ENCODE data around the gene KATNAL1.

DNA sequence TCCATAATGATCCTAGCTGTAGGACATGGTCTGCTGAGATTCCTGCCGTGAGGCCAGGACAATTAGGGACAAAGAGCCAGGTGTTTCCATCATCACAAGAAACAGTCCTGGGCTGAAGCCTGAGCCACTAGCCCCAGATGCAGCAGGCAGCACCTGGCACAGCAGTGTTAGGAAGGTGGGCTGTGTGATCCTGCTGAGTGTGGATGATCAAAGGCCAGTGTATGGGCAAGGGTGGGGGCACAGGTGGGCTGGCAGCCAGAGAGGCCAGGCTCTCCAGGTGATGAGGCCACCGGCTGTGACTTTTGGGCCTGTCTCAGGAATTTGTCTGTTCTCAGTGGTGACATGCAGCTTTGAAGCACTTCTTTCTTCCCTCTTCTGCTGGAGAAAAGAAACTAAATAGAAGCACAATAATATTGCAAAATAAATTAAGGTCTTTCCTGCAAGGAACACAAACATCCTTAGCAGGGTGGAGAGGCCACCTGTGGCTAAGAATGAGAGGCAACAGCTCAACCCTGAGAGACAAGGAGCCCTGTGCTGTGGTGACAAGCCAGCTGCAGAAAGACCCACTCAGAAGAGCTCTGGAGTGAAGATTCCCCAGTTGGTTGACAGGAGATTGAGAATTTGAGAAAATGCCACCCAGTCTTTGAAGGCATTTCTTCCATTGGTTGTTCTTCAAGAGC, 127.6 kb downstream of the KATNAL1 start:
- no peak for TF ChIP-seq POLR2A (IDR thresholded peaks at IDR 0.05; ENCODE audit: low read length)
- no peak for TF ChIP-seq GATA1 (IDR thresholded peaks at IDR 0.05; ENCODE audit: low read depth, low read length)

Data from erythroblast (primary cell).